CD14-positive monocyte (primary cell): ENCODE data around the gene EOGT. TPM values are rescaled to one million over a fixed set of nuclear protein-coding genes. Genes with fewer than 3 reads are reported as not detected.

ENCODE experiments used
- DNase-seq, 3 donors: peaks; one replicate each; pipeline ENCODE4 v3.0.0-alpha.2; 2011 to 2022
- H2AFZ ChIP-seq: 2 replicates; pipeline ENCODE4 v1.6.0; 2012; ENCODE audit warnings: mild to moderate bottlenecking, low read depth, low read length, inconsistent platforms; ENCODE audit not compliant: insufficient read depth, poor library complexity, severe bottlenecking
- H3K27ac ChIP-seq, 2 donors: 1 replicate in 1 of 2; 2 replicates in 1 of 2; pipeline ENCODE4 v1.5.1; 2012 to 2013; ENCODE audit warnings: low read length in 2 of 2, control low read depth in 1 of 2, inconsistent platforms in 1 of 2, low read depth in 1 of 2, mild to moderate bottlenecking in 1 of 2
- H3K27me3 ChIP-seq, 2 donors: one replicate each; pipeline versions ENCODE4 v1.6.0 to v1.6.1; 2011 to 2013; ENCODE audit warnings: low read length in 2 of 2; ENCODE audit not compliant: control insufficient read depth in 2 of 2, insufficient read depth in 2 of 2
- H3K36me3 ChIP-seq, 2 donors: replicated peaks in 1 of 2; 1 replicate in 1 of 2; 2 replicates in 1 of 2; pipeline versions ENCODE4 v1.5.1 to v1.6.1; 2012 to 2013; ENCODE audit warnings: low read length in 2 of 2, control low read depth in 1 of 2, inconsistent platforms in 1 of 2, mild to moderate bottlenecking in 1 of 2; ENCODE audit not compliant: insufficient read depth in 2 of 2, control insufficient read depth in 1 of 2
- H3K4me1 ChIP-seq, 2 donors: 1 replicate in 1 of 2; 2 replicates in 1 of 2; pipeline versions ENCODE4 v1.5.1 to v1.6.1; 2012 to 2013; ENCODE audit warnings: low read length in 2 of 2, control low read depth in 1 of 2, inconsistent platforms in 1 of 2, mild to moderate bottlenecking in 1 of 2, moderate library complexity in 1 of 2; ENCODE audit not compliant: insufficient read depth in 2 of 2, control insufficient read depth in 1 of 2
- H3K4me2 ChIP-seq: replicated peaks from 2 replicates; pipeline ENCODE3; 2012; ENCODE audit warnings: low read length, moderate library complexity, mild to moderate bottlenecking; ENCODE audit not compliant: poor library complexity, severe bottlenecking; ENCODE audit errors: extremely low read depth
- H3K4me3 ChIP-seq, 3 experiments: fragments of 200-600 bp in 1 of 3; sonication (generic) in 1 of 3; replicated peaks in 1 of 3; 1 replicate in 2 of 3; 2 replicates in 1 of 3; pipeline ENCODE4 v1.5.1; 2011 to 2013; ENCODE audit warnings: low read length in 3 of 3, mild to moderate bottlenecking in 3 of 3, control low read depth in 2 of 3, low read depth in 2 of 3, inconsistent platforms in 1 of 3, moderate library complexity in 1 of 3
- H3K79me2 ChIP-seq: 2 replicates; pipeline ENCODE4 v1.6.0; 2012; ENCODE audit warnings: mild to moderate bottlenecking, control low read depth, inconsistent platforms, low read length, moderate library complexity; ENCODE audit not compliant: insufficient read depth
- H3K9ac ChIP-seq: 2 replicates; pipeline ENCODE4 v1.6.0; 2017; ENCODE audit warnings: low read length, mild to moderate bottlenecking; ENCODE audit not compliant: insufficient read depth, poor library complexity, severe bottlenecking
- H3K9me3 ChIP-seq, 2 donors: replicated peaks in 1 of 2; 1 replicate in 1 of 2; 2 replicates in 1 of 2; pipeline versions ENCODE4 v1.5.1 to v1.6.1; 2012 to 2013; ENCODE audit warnings: low read length in 2 of 2, control low read depth in 1 of 2; ENCODE audit not compliant: control insufficient read depth in 1 of 2, insufficient read depth in 1 of 2
- H4K20me1 ChIP-seq: 2 replicates; pipeline ENCODE4 v1.6.0; 2012; ENCODE audit warnings: mild to moderate bottlenecking, low read length, control low read depth, moderate library complexity; ENCODE audit not compliant: insufficient read depth
- H3K27ac Mint-ChIP-seq, 7 donors: one replicate each; pipeline ENCODE4 v1.8.0; 2020; ENCODE audit warnings: mild to moderate bottlenecking in 7 of 7, mixed read lengths in 7 of 7, moderate library complexity in 6 of 7, inconsistent platforms in 2 of 7
- H3K27me3 Mint-ChIP-seq, 3 donors: one replicate each; pipeline ENCODE4 v1.8.0; 2021 to 2022; ENCODE audit warnings: low read depth in 3 of 3, mild to moderate bottlenecking in 3 of 3, mixed read lengths in 3 of 3, moderate library complexity in 3 of 3, inconsistent platforms in 1 of 3
- H3K36me3 Mint-ChIP-seq, 2 donors: one replicate each; pipeline ENCODE4 v1.8.0; 2020; ENCODE audit warnings: mixed read lengths in 2 of 2, inconsistent platforms in 1 of 2, mild to moderate bottlenecking in 1 of 2
- H3K4me1 Mint-ChIP-seq: one replicate; pipeline ENCODE4 v1.8.0; 2020; ENCODE audit warnings: mild to moderate bottlenecking, mixed read lengths
- H3K4me3 Mint-ChIP-seq, 2 donors: one replicate each; pipeline ENCODE4 v1.8.0; 2020; ENCODE audit warnings: mild to moderate bottlenecking in 2 of 2, mixed read lengths in 2 of 2, moderate library complexity in 1 of 2
- H3K9me3 Mint-ChIP-seq, 7 donors: one replicate each; pipeline ENCODE4 v1.8.0; 2020 to 2022; ENCODE audit warnings: mixed read lengths in 7 of 7, mild to moderate bottlenecking in 6 of 7, moderate library complexity in 6 of 7, inconsistent platforms in 2 of 7
- WGBS: methylation state at CpG from one replicate; pipeline ENCODE4 v1.1.5; 2013; ENCODE audit warnings: missing lambda C conversion rate; ENCODE audit not compliant: insufficient coverage; 5-methylcytosine and 5-hydroxymethylcytosine counted together
- intact Hi-C, 2 donors: fragments of 100-400 bp; cut with micrococcal nuclease; formaldehyde crosslinking; loops; one replicate each; pipeline versions ENCODE4 v1.15.0 to v1.15.1; 2023
- polyA plus RNA-seq, 3 donors: library from polyadenylated mRNA; depleted of rRNA in 1 of 3; unstranded in 2 of 3; stranded (reverse) in 1 of 3; fragments of 300-500 nt in 2 of 3; fragments of >200 nt in 1 of 3; fragmentation: Illumina TruSeq in 2 of 3; gene quantifications; 1 replicate in 2 of 3; 2 replicates in 1 of 3; pipeline ENCODE4 v1.2.3, GENCODE V29; 2012 to 2021
- TF ChIP-seq, protein P1 (sequence below): fragments of 200-600 bp; IDR thresholded peaks from one replicate; pipeline ENCODE4 v1.8.0; 2022; ENCODE audit warnings: antibody characterized with exemption, mild to moderate bottlenecking

Gene EOGT
- polyA plus RNA-seq, 3 donors: 3.7 to 8.1 (median 5.0) TPM

GRCh38 chr3:69052472-69052898 is 39.0 kb upstream of the EOGT start:
- 0% methylated on average over 6 of the region's 9 CpGs for WGBS
- H3K4me3 ChIP-seq: peak overlapping the region; percentile 86 to 96 (median 91)
- H3K4me2 ChIP-seq: peak overlapping the region; percentile 78
- no peaks in the 10 kb centered on the region for H3K9me3 ChIP-seq
- Mint-ChIP-seq H3K9me3 (peaks cover 0 to 2% (median 0%) of the 10 kb centered on the region in 7 donors), H3K27ac (peak overlapping the region; percentile 96 to 99 (median 99)), H3K36me3 (peaks cover 38 to 50% of the 10 kb centered on the region in 2 donors), H3K4me1 (peaks cover 23% of the 10 kb centered on the region), H3K27me3 (peaks cover 0 to 2% (median 0%) of the 10 kb centered on the region in 3 donors), H3K4me3 (peak overlapping the region; percentile 95 to 97)
- peak overlapping the region; percentile 92 for H3K9ac ChIP-seq
- TF ChIP-seq, protein P1, sequence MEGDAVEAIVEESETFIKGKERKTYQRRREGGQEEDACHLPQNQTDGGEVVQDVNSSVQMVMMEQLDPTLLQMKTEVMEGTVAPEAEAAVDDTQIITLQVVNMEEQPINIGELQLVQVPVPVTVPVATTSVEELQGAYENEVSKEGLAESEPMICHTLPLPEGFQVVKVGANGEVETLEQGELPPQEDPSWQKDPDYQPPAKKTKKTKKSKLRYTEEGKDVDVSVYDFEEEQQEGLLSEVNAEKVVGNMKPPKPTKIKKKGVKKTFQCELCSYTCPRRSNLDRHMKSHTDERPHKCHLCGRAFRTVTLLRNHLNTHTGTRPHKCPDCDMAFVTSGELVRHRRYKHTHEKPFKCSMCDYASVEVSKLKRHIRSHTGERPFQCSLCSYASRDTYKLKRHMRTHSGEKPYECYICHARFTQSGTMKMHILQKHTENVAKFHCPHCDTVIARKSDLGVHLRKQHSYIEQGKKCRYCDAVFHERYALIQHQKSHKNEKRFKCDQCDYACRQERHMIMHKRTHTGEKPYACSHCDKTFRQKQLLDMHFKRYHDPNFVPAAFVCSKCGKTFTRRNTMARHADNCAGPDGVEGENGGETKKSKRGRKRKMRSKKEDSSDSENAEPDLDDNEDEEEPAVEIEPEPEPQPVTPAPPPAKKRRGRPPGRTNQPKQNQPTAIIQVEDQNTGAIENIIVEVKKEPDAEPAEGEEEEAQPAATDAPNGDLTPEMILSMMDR: no peak
- peaks cover 27% of the 10 kb centered on the region for H4K20me1 ChIP-seq
- peaks cover 15 to 31% of the 10 kb centered on the region in 2 donors for H3K4me1 ChIP-seq
- DNase-seq: no peak
- intact Hi-C loops: loop anchor here in 1 of 2 donors (5.0 kb wide), 1 partner anchor 35 kb away; no protein-coding TSS in a partner anchor
- H2AFZ ChIP-seq: peak overlapping the region; percentile 89
- H3K36me3 ChIP-seq: peaks cover 47 to 64% of the 10 kb centered on the region in 2 donors
- H3K27me3 ChIP-seq: no peaks in the 10 kb centered on the region
- peak overlapping the region; percentile 86 to 95 for H3K27ac ChIP-seq
- peaks cover 49% of the 10 kb centered on the region for H3K79me2 ChIP-seq

- peaks cover 0 to 2% (median 0%) of the 10 kb centered on the region in 3 donors for H3K27me3 Mint-ChIP-seq
- peaks cover 15 to 31% of the 10 kb centered on the region in 2 donors for H3K4me1 ChIP-seq
- TF ChIP-seq, protein P1: no peak
- H3K36me3 Mint-ChIP-seq: peaks cover 36 to 47% of the 10 kb centered on the region in 2 donors
- H3K27ac ChIP-seq: peak within 1 kb of the TSS; percentile 86 to 95
- peak within 1 kb of the TSS; percentile 86 to 96 (median 91) for H3K4me3 ChIP-seq
- no peaks in the 10 kb centered on the region for H3K9me3 ChIP-seq
- peaks cover 48 to 64% of the 10 kb centered on the region in 2 donors for H3K36me3 ChIP-seq
- intact Hi-C loops: loop anchor here (2.0 to 5.0 kb wide), 2 partner anchors 29 to 35 kb away; partner anchors contain the start of gene UBA3 (in 1 of the 2)
- H3K9ac ChIP-seq: peak within 1 kb of the TSS; percentile 92
- H3K9me3 Mint-ChIP-seq: peaks cover 0 to 2% (median 0%) of the 10 kb centered on the region in 7 donors
- H2AFZ ChIP-seq: peak within 1 kb of the TSS; percentile 89
- 0% methylated on average over 45 of the region's 45 CpGs for WGBS
- H3K27me3 ChIP-seq: no peaks in the 10 kb centered on the region
- H3K4me3 Mint-ChIP-seq: peak within 1 kb of the TSS; percentile 95 to 97
- H4K20me1 ChIP-seq: peaks cover 32% of the 10 kb centered on the region
- peaks cover 52% of the 10 kb centered on the region for H3K79me2 ChIP-seq
- peak within 1 kb of the TSS; percentile 96 to 99 (median 99) for H3K27ac Mint-ChIP-seq
- peak; percentile 98 to 100 (median 99) for DNase-seq
- peaks cover 26% of the 10 kb centered on the region for H3K4me1 Mint-ChIP-seq
- peak within 1 kb of the TSS; percentile 78 for H3K4me2 ChIP-seq
Observed at GRCh38 chr3:69051756-69052471, 38.4 kb upstream of the EOGT start, which contains the start of gene TMF1. Gene TMF1 (minus strand): TSS chr3:69052333. CDS start chr3:69052086, 247 bp downstream.
